22Rv1 (cell line): Measurements from ENCODE around the gene ARMC5.

ENCODE experiments used
- ZFX ChIP-seq: fragments of 450-650 bp; IDR thresholded peaks from 2 replicates; pipeline ENCODE4 v1.6.1; 2017; ENCODE audit warnings: antibody characterized with exemption, borderline replicate concordance
- TF ChIP-seq, protein P1 (sequence below): fragments of 450-650 bp; IDR thresholded peaks from 2 replicates; pipeline ENCODE4 v1.5.1; 2017; ENCODE audit warnings: mild to moderate bottlenecking

- TF ChIP-seq, protein P1, sequence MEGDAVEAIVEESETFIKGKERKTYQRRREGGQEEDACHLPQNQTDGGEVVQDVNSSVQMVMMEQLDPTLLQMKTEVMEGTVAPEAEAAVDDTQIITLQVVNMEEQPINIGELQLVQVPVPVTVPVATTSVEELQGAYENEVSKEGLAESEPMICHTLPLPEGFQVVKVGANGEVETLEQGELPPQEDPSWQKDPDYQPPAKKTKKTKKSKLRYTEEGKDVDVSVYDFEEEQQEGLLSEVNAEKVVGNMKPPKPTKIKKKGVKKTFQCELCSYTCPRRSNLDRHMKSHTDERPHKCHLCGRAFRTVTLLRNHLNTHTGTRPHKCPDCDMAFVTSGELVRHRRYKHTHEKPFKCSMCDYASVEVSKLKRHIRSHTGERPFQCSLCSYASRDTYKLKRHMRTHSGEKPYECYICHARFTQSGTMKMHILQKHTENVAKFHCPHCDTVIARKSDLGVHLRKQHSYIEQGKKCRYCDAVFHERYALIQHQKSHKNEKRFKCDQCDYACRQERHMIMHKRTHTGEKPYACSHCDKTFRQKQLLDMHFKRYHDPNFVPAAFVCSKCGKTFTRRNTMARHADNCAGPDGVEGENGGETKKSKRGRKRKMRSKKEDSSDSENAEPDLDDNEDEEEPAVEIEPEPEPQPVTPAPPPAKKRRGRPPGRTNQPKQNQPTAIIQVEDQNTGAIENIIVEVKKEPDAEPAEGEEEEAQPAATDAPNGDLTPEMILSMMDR, result no peak
- TF ChIP-seq ZFX, result no peak
Observed at GRCh38 chr16:31471241-31471874, 12.1 kb downstream of the ARMC5 start.
